ENCODE data around the gene SDF4. TPM values are rescaled to one million over a fixed set of nuclear protein-coding genes. Genes with fewer than 3 reads are reported as not detected.
"Not testable (repeated sequence)": the region's sequence is repeated elsewhere in the genome, so short reads cannot be mapped to it uniquely, and the experiment has no call there.

Gene SDF4
- total RNA-seq, 2 experiments from 2014 or later, result 96.9 to 99.3 TPM

DNA sequence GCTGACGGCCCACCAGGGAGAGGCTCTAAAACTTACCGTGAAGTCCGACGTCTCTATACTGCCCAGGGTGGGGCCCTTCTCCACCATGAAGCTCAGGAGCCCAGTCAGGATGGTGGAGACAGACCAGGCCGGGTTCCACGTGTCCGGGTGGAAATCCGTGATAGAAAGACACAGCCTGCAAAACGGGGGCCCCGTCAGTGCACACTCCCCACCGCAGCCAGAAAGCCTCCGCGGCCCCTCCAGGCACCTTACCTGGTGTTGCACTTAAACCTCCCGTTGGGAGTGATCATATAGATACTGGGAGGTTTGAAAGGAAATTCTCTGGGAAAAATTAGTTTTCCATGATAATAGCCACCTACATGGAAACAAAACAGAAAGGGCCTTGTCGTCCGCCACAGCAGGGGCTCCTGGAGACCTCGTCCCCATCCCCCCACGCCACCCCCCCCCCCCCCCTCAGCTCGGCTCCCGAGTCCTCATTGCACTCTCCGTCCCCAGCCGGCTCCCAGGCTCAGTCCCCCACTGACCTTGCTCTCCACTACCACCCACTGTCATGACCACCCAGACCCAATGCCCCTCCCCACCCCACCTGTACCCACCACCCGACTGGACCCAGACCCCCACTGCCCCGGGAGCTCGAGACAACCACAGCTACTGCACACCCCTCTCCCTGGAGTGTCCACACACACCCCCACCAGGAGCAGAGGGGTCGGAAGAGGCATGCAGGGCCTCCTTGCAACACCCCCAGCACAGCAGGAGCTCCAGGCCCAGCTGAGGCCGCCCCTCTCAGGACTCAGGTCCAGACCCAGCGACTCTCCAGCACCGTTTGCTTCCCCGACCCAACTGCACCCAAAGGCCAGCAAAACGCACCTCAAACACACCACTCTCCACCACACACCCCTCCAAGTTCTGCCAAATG, 25.4 kb upstream of the SDF4 start:
- Mint-ChIP-seq H3K4me1 (ENCODE audit: low read depth) (peaks cover 9% of the 10 kb centered on the region), H3K36me3 (ENCODE audit: low read depth) (peaks cover 58% of the 10 kb centered on the region), H3K27ac (no peak overlapping the region), H3K27me3 (ENCODE audit: low read depth) (no peaks in the 10 kb centered on the region), H3K4me3 (no peak overlapping the region), H3K9me3 (ENCODE audit: insufficient read depth) (no peaks in the 10 kb centered on the region)
- CTCF ChIA-PET, result interaction anchor here (1.2 kb wide), 1 partner anchor 135 kb away, joined by 3 read pairs; no protein-coding TSS in a partner anchor
- no peak for ATAC-seq
- POLR2A ChIA-PET, result no interaction called here
- no peak for DNase-seq

DNA sequence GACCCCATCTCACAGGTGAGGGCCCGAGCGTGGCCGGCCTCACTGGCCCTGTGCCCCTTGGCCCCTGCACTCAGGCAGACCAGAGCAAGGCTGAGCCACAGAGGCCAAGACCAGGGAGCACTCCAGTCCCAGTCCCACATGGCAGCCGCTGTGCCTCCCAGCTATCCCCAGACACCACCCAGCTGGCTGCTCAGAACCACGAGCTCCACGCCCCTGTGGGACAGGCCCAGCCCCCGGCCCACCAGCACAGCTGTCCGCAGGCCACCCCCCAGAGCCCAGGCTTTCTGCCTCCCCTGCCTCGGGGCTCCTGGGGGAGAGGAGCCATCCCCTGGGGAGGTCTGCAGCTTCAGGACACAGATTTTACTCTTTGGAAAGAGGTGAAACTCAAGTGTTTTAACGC, 23.8 kb upstream of the SDF4 start:
- no peak overlapping the region for H3K27ac Mint-ChIP-seq
- POLR2A ChIA-PET, result no interaction called here
- H3K27me3 Mint-ChIP-seq (ENCODE audit: low read depth), result no peaks in the 10 kb centered on the region
- no peak overlapping the region for H3K4me3 Mint-ChIP-seq
- peaks cover 13% of the 10 kb centered on the region for H3K4me1 Mint-ChIP-seq (ENCODE audit: low read depth)
- ATAC-seq, result no peak
- no peaks in the 10 kb centered on the region for H3K9me3 Mint-ChIP-seq (ENCODE audit: insufficient read depth)
- DNase-seq, result no peak
- CTCF ChIA-PET, result interaction anchor here (1.3 kb wide), 1 partner anchor 133 kb away, joined by 4 read pairs; no protein-coding TSS in a partner anchor
- peaks cover 55% of the 10 kb centered on the region for H3K36me3 Mint-ChIP-seq (ENCODE audit: low read depth)

DNA sequence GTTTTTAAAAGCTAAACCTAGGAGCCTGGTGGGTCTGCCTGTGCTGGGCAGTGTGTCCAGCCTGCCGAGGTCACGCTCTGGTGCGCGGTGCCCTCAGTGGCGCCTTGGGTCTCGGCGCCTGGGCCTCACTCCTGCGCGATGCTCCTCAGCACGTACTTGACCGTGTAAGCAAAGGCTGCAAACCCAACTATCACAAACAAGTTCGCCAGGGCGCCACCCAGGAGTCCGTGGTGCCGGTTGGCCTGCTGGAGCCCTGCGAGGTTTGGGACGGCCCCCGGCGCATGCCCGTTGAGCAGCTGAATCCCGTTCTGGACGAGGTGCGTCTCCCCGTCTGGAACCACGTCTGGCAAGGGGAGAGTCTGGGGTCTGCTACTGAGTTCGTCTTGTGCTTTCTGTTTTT, 23.3 kb upstream of the SDF4 start:
- ChIA-PET POLR2A (interaction anchor here (0.5 kb wide), 1 partner anchor 9 kb away, joined by 3 read pairs; no protein-coding TSS in a partner anchor), CTCF (interaction anchor here (1.3 kb wide), 1 partner anchor 133 kb away, joined by 4 read pairs; no protein-coding TSS in a partner anchor)
- DNase-seq (no peak), ATAC-seq (no peak)
- Mint-ChIP-seq H3K36me3 (ENCODE audit: low read depth) (peaks cover 51% of the 10 kb centered on the region), H3K4me1 (ENCODE audit: low read depth) (peaks cover 16% of the 10 kb centered on the region), H3K27ac (no peak overlapping the region), H3K27me3 (ENCODE audit: low read depth) (no peaks in the 10 kb centered on the region), H3K4me3 (no peak overlapping the region), H3K9me3 (ENCODE audit: insufficient read depth) (no peaks in the 10 kb centered on the region)

DNA sequence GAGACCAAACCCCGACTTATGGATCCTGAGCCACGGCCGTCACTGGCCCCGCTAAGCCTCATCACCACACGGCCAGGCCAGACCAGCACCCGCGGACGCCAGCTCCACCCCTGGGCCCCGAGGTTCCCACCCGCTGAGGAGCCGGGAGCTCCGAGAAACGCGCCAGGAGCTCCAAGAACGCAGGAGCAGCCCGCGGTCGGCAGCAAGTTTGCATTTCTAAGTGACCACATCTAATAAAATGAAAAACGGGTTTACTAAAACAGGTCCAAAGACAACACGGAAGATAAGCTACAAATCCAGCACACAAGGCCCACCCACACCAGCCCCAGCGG, 22.8 kb upstream of the SDF4 start:
- ChIA-PET CTCF (interaction anchor here (1.3 kb wide), 1 partner anchor 132 kb away, joined by 4 read pairs; no protein-coding TSS in a partner anchor), POLR2A (interaction anchor here (0.5 kb wide), 1 partner anchor 9 kb away, joined by 3 read pairs; no protein-coding TSS in a partner anchor)
- Mint-ChIP-seq H3K4me3 (no peak overlapping the region), H3K9me3 (ENCODE audit: insufficient read depth) (no peaks in the 10 kb centered on the region), H3K27ac (no peak overlapping the region), H3K36me3 (ENCODE audit: low read depth) (peaks cover 46% of the 10 kb centered on the region), H3K27me3 (ENCODE audit: low read depth) (no peaks in the 10 kb centered on the region), H3K4me1 (ENCODE audit: low read depth) (peaks cover 19% of the 10 kb centered on the region)
- DNase-seq (no peak), ATAC-seq (no peak)

DNA sequence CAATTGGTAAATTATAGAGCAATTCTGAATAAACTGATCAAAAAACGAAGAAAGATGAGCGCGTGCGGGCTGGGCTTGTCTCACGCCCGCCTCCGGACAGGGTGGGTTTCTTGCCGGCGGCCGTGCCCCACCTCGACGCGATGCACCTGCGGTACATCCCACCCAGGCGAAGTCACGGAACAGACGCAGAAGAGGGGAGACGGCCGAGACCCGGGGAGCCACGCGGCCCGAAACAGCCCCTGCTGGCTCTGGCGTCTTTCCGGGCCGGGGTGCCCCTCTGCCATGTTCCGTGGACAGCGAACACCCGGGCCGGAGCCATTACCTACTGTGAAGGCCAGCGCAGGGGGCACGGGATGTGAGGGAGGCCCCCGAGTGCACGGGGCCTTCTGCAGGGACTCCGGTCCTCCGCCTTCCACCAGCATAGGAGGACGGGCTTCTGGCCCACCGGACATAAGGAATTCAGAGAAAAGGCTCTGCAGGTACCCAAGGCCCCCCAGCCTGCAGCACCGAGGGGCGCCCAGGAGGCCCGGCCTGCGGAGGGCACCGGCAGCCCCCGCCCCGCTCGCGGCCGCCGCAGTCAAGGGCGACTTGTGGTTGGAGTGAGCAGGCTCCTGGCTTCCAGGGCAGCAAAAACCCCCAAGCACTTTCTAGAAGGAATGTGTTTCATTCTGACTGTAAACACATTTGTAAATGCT, 22.3 kb upstream of the SDF4 start:
- DNase-seq (no peak), ATAC-seq (no peak)
- H3K9me3 Mint-ChIP-seq (ENCODE audit: insufficient read depth), result no peaks in the 10 kb centered on the region
- H3K27me3 Mint-ChIP-seq (ENCODE audit: low read depth), result no peaks in the 10 kb centered on the region
- POLR2A ChIA-PET, result no interaction called here
- H3K4me3 Mint-ChIP-seq, result no peak overlapping the region
- no peak overlapping the region for H3K27ac Mint-ChIP-seq
- peaks cover 42% of the 10 kb centered on the region for H3K36me3 Mint-ChIP-seq (ENCODE audit: low read depth)
- peaks cover 21% of the 10 kb centered on the region for H3K4me1 Mint-ChIP-seq (ENCODE audit: low read depth)
- CTCF ChIA-PET, result no interaction called here

DNA sequence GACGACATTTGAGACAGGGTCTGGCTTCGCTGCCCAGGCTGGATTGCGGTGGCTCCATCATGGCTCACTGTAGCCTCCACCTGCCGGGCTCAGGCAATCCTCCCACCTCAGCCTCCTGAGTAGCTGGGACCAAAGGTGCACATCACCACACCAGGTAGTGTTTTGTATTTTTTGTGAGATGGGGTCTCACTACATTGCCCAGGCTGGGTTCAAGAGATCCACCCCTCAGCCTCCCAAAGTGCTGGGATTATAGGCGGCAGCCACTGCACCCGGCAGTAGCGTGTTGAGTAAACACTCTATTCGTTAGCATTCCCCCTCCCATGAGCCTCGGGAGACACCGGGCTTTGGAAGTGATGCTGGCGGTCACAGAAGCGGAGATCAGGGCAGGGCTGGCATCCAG, 21.5 kb upstream of the SDF4 start:
- peaks cover 21% of the 10 kb centered on the region for H3K4me1 Mint-ChIP-seq (ENCODE audit: low read depth)
- H3K36me3 Mint-ChIP-seq (ENCODE audit: low read depth), result peaks cover 39% of the 10 kb centered on the region
- ChIA-PET POLR2A (no interaction called here), CTCF (no interaction called here)
- H3K27me3 Mint-ChIP-seq (ENCODE audit: low read depth), result no peaks in the 10 kb centered on the region
- no peak overlapping the region for H3K27ac Mint-ChIP-seq
- H3K4me3 Mint-ChIP-seq, result no peak overlapping the region
- no peak for DNase-seq
- H3K9me3 Mint-ChIP-seq (ENCODE audit: insufficient read depth), result no peaks in the 10 kb centered on the region
- no peak for ATAC-seq

DNA sequence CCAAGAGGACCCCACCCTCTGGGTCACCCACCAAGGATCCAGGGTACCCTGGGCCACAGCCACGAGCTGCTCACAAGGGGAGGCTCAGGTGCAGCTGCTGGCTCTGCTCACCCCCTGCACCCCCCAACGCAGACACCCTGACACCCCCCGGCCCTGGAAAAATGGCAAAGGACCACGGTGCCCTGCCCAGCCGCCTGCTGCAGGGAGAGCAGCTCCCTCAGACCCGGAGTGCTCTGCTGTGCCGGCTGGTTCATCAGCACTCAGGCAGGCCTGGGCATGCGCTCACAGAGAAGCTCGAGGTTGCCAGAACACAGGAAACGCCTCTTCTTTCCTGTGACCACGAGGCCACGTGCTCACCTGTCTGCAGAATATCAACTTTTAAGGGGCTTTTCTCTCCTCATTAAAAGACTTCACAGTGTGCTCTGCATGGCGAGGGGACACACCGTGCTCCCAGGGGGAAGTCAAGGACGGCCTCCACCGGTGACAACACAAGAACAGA, 19.0 kb upstream of the SDF4 start:
- peaks cover 29% of the 10 kb centered on the region for H3K36me3 Mint-ChIP-seq (ENCODE audit: low read depth)
- H3K9me3 Mint-ChIP-seq (ENCODE audit: insufficient read depth), result no peaks in the 10 kb centered on the region
- ChIA-PET CTCF (interaction anchor here (0.8 to 3.2 kb wide), 9 partner anchors 10 to 266 kb away, joined by 3 to 51 read pairs (median 4); no protein-coding TSS in a partner anchor), POLR2A (interaction anchor here (0.6 to 1.5 kb wide), 6 partner anchors 10 to 211 kb away, joined by 3 to 5 read pairs (median 3); no protein-coding TSS in a partner anchor)
- peaks cover 19% of the 10 kb centered on the region for H3K4me1 Mint-ChIP-seq (ENCODE audit: low read depth)
- peaks cover 6% of the 10 kb centered on the region for H3K27me3 Mint-ChIP-seq (ENCODE audit: low read depth)
- ATAC-seq (peak; percentile 95), DNase-seq (peak; percentile 87)
- peak overlapping the region; percentile 44 for H3K4me3 Mint-ChIP-seq
- H3K27ac Mint-ChIP-seq, result peak overlapping the region; percentile 88

DNA sequence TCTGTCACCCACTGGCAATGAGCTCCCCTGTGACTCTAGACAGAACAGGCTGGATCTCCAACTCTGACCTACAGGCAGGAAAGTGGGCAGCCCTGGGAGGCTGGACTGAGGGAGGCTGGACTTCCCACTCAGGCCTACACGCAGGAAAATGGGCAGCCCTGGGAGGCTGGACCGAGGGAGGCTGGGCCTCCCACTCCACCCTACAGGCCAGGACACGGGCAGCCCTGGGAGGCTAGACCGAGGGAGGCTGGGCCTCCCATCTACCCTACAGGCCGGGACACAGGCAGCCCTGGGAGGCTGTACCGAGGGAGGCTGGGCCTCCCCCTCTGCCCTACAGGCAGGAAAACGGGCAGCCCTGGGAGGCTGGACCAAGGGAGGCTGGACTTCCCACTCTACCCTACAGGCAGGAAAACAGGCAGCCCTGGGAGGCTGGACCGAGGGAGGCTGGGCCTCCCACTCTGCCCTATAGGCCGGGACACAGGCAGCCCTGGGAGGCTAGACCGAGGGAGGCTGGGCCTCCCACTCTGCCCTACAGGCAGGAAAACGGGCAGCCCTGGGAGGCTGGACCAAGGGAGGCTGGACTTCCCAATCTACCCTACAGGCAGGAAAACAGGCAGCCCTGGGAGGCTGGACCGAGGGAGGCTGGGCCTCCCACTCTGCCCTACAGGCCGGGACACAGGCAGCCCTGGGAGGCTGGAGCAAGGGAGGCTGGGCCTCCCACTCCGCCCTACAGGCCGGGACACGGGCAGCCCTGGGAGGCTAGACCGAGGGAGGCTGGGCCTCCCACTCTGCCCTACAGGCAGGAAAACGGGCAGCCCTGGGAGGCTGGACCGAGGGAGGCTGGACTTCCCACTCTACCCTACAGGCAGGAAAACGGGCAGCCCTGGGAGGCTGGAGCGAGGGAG, 16.5 kb upstream of the SDF4 start:
- H3K27me3 Mint-ChIP-seq (ENCODE audit: low read depth); POLR2A ChIA-PET; H3K9me3 Mint-ChIP-seq (ENCODE audit: insufficient read depth); H3K4me3 Mint-ChIP-seq; H3K27ac Mint-ChIP-seq; DNase-seq; ATAC-seq; CTCF ChIA-PET: not testable (repeated sequence)
- Mint-ChIP-seq H3K36me3 (ENCODE audit: low read depth) (peaks cover 13% of the 10 kb centered on the region), H3K4me1 (ENCODE audit: low read depth) (peaks cover 19% of the 10 kb centered on the region)

DNA sequence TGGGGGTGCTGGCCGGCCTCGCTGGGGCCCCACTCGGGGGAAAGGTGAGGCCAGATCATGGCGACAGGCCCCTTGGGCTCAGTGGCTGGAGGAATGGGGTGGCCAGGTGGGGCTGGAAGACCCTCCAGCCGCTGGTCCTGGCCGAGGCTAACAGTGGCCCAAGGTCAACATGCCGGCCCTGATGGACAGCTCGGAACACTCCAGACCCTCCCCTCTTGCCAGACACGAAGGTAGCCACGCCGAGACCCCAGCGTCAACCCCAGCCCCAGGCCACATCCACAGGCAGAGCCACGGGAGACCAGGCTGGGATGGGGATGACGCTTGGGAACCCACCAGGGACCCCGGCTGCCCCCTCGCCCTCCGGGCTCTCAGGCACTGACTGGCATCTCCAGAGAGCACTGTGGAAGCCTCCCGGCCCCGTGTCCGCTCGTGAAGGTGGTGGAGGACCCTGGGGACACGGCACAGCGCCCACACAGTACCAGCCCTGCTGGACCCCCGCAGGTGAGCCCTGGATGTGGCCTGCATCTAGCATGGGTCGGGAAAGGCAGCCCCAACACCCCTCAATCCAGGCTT, 15.6 kb upstream of the SDF4 start:
- Mint-ChIP-seq H3K27ac (no peak overlapping the region), H3K27me3 (ENCODE audit: low read depth) (peaks cover 6% of the 10 kb centered on the region), H3K36me3 (ENCODE audit: low read depth) (peaks cover 6% of the 10 kb centered on the region), H3K9me3 (ENCODE audit: insufficient read depth) (no peaks in the 10 kb centered on the region), H3K4me3 (no peak overlapping the region), H3K4me1 (ENCODE audit: low read depth) (peaks cover 19% of the 10 kb centered on the region)
- ATAC-seq, result no peak
- CTCF ChIA-PET, result no interaction called here
- POLR2A ChIA-PET, result no interaction called here
- no peak for DNase-seq

DNA sequence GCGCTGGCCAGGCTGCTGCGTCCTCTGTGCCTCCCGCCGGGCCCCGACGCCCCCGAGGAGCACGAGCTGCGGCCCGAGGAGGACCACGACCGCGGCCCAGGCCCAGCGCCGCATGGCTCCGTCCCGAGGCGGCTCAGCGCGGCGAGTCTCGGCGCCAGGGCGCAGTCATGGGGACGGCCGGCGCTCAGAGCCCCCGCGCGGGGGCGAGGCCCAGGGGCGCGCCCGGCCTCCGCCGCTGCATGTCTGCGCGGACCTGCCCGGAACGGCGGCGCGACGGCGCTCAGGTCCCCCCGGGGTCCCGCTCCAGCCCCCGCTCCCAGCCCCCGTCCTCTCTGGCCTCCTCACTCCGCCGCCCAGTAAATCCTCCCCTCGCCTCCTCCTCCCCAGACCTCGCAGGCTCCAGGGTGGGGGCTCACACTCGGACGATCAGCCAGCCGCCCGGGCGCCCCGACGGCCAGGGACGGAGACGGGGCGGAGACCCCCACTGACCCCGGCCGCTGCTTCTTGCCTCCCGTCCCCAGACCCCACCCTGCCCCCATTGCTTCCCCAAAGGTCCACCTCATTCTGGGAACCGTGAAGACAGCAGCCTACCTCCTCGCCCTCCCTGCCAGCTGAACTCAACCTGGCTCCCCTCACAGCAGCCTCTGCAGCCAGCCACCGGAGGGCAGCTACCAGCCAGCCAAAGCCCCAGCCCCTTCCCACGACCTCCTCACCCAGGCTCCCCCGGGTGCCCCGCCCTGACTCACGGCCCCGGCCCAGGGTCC, 15.0 kb upstream of the SDF4 start, which contains the start of gene C1QTNF12:
Gene C1QTNF12, minus strand, starts transcription at position 146 of the 764 bp plus-strand sequence. Its CDS starts 32 bp downstream, at position 114.
- Mint-ChIP-seq H3K36me3 (ENCODE audit: low read depth) (peaks cover 3% of the 10 kb centered on the region), H3K27ac (no peak within 1 kb of the TSS), H3K4me1 (ENCODE audit: low read depth) (peaks cover 16% of the 10 kb centered on the region), H3K4me3 (no peak within 1 kb of the TSS), H3K9me3 (ENCODE audit: insufficient read depth) (no peaks in the 10 kb centered on the region), H3K27me3 (ENCODE audit: low read depth) (peaks cover 6% of the 10 kb centered on the region)
- ATAC-seq (no peak), DNase-seq (no peak)
- POLR2A ChIA-PET, result no interaction called here
- CTCF ChIA-PET, result no interaction called here

Data from activated CD8-positive, alpha-beta T cell treated with anti-CD3 and anti-CD28 coated beads, Interleukin-2, amount 10 ng/mL, durations not matched to agents 7 days and 5 days (primary cell).